ENCODE measurements around the gene RAI14. TPM values are rescaled to one million over a fixed set of nuclear protein-coding genes. Genes with fewer than 3 reads are reported as not detected.

RAI14 gene
- total RNA-seq, 2 experiments from 2014 or later: 0.08 to 0.50 TPM

- no peaks in the 10 kb centered on the region for H3K36me3 Mint-ChIP-seq (ENCODE audit: low read depth)
Observed at GRCh38 chr5:34672196-34672595, 16.1 kb downstream of the RAI14 start.

GRCh38 chr5:34673463-34674125, 17.5 kb downstream of the RAI14 start:
- H3K27ac Mint-ChIP-seq: no peak overlapping the region
- H3K4me3 Mint-ChIP-seq: no peak overlapping the region
- ChIA-PET CTCF (no interaction called here), POLR2A (no interaction called here)
- no peaks in the 10 kb centered on the region for H3K4me1 Mint-ChIP-seq
- no peak for DNase-seq
- H3K36me3 Mint-ChIP-seq (ENCODE audit: low read depth): no peaks in the 10 kb centered on the region
- H3K9me3 Mint-ChIP-seq: no peaks in the 10 kb centered on the region
- peaks cover 3% of the 10 kb centered on the region for H3K27me3 Mint-ChIP-seq

More at GRCh38 chr5:34672196-34672595, 16.1 kb downstream of the RAI14 start:
- H3K4me1 Mint-ChIP-seq: no peaks in the 10 kb centered on the region
- DNase-seq: no peak
- H3K27me3 Mint-ChIP-seq: peaks cover 3% of the 10 kb centered on the region
- POLR2A ChIA-PET: no interaction called here
- H3K4me3 Mint-ChIP-seq: no peak overlapping the region
- no peaks in the 10 kb centered on the region for H3K9me3 Mint-ChIP-seq
- no peak overlapping the region for H3K27ac Mint-ChIP-seq
- CTCF ChIA-PET: no interaction called here

- CTCF ChIA-PET: interaction anchor here (0.6 kb wide), 1 partner anchor 121 kb away, joined by 3 read pairs; no protein-coding TSS in a partner anchor
- Mint-ChIP-seq H3K4me3 (no peak overlapping the region), H3K4me1 (no peaks in the 10 kb centered on the region), H3K27ac (no peak overlapping the region), H3K9me3 (no peaks in the 10 kb centered on the region), H3K36me3 (ENCODE audit: low read depth) (no peaks in the 10 kb centered on the region), H3K27me3 (peaks cover 3% of the 10 kb centered on the region)
- DNase-seq: no peak
- POLR2A ChIA-PET: no interaction called here
Observed at GRCh38 chr5:34674187-34674586, 18.1 kb downstream of the RAI14 start.

GRCh38 chr5:34675857-34676256, 19.7 kb downstream of the RAI14 start:
- H3K4me1 Mint-ChIP-seq: no peaks in the 10 kb centered on the region
- H3K27ac Mint-ChIP-seq: no peak overlapping the region
- ChIA-PET CTCF (no interaction called here), POLR2A (no interaction called here)
- H3K9me3 Mint-ChIP-seq: no peaks in the 10 kb centered on the region
- H3K4me3 Mint-ChIP-seq: no peak overlapping the region
- no peaks in the 10 kb centered on the region for H3K27me3 Mint-ChIP-seq
- no peaks in the 10 kb centered on the region for H3K36me3 Mint-ChIP-seq (ENCODE audit: low read depth)
- no peak for DNase-seq

GRCh38 chr5:34676416-34676815, 20.3 kb downstream of the RAI14 start:
- H3K27ac Mint-ChIP-seq: no peak overlapping the region
- no peak for DNase-seq
- H3K36me3 Mint-ChIP-seq (ENCODE audit: low read depth): no peaks in the 10 kb centered on the region
- H3K9me3 Mint-ChIP-seq: no peaks in the 10 kb centered on the region
- H3K4me3 Mint-ChIP-seq: no peak overlapping the region
- ChIA-PET CTCF (no interaction called here), POLR2A (no interaction called here)
- no peaks in the 10 kb centered on the region for H3K27me3 Mint-ChIP-seq
- H3K4me1 Mint-ChIP-seq: no peaks in the 10 kb centered on the region

GRCh38 chr5:34677428-34677827, 21.3 kb downstream of the RAI14 start:
- Mint-ChIP-seq H3K27ac (no peak overlapping the region), H3K27me3 (no peaks in the 10 kb centered on the region), H3K9me3 (no peaks in the 10 kb centered on the region), H3K4me3 (no peak overlapping the region), H3K4me1 (no peaks in the 10 kb centered on the region), H3K36me3 (ENCODE audit: low read depth) (no peaks in the 10 kb centered on the region)
- ChIA-PET CTCF (no interaction called here), POLR2A (no interaction called here)
- no peak for DNase-seq

GRCh38 chr5:34680896-34681295, 24.8 kb downstream of the RAI14 start:
- H3K36me3 Mint-ChIP-seq (ENCODE audit: low read depth): no peaks in the 10 kb centered on the region
- no peak overlapping the region for H3K4me3 Mint-ChIP-seq
- no peak overlapping the region for H3K27ac Mint-ChIP-seq
- no peaks in the 10 kb centered on the region for H3K27me3 Mint-ChIP-seq
- H3K9me3 Mint-ChIP-seq: no peaks in the 10 kb centered on the region
- POLR2A ChIA-PET: no interaction called here
- CTCF ChIA-PET: no interaction called here
- no peak for DNase-seq
- no peaks in the 10 kb centered on the region for H3K4me1 Mint-ChIP-seq

GRCh38 chr5:34682926-34683623, 26.9 kb downstream of the RAI14 start:
- Mint-ChIP-seq H3K27me3 (no peaks in the 10 kb centered on the region), H3K4me3 (no peak overlapping the region), H3K36me3 (ENCODE audit: low read depth) (no peaks in the 10 kb centered on the region), H3K9me3 (no peaks in the 10 kb centered on the region), H3K4me1 (no peaks in the 10 kb centered on the region), H3K27ac (no peak overlapping the region)
- ChIA-PET POLR2A (no interaction called here), CTCF (no interaction called here)
- DNase-seq: no peak

- Mint-ChIP-seq H3K4me3 (no peak overlapping the region), H3K9me3 (no peaks in the 10 kb centered on the region), H3K27me3 (no peaks in the 10 kb centered on the region), H3K36me3 (ENCODE audit: low read depth) (no peaks in the 10 kb centered on the region), H3K4me1 (no peaks in the 10 kb centered on the region), H3K27ac (no peak overlapping the region)
- DNase-seq: no peak
- CTCF ChIA-PET: no interaction called here
- POLR2A ChIA-PET: no interaction called here
Observed at GRCh38 chr5:34684281-34684979, 28.3 kb downstream of the RAI14 start.

- no peaks in the 10 kb centered on the region for H3K9me3 Mint-ChIP-seq
- no peak overlapping the region for H3K4me3 Mint-ChIP-seq
- DNase-seq: no peak
- H3K4me1 Mint-ChIP-seq: no peaks in the 10 kb centered on the region
- no peak overlapping the region for H3K27ac Mint-ChIP-seq
- ChIA-PET POLR2A (no interaction called here), CTCF (no interaction called here)
- no peaks in the 10 kb centered on the region for H3K27me3 Mint-ChIP-seq
- H3K36me3 Mint-ChIP-seq (ENCODE audit: low read depth): no peaks in the 10 kb centered on the region
Observed at GRCh38 chr5:34684980-34685352, 28.8 kb downstream of the RAI14 start.

- POLR2A ChIA-PET: no interaction called here
- no peaks in the 10 kb centered on the region for H3K27me3 Mint-ChIP-seq
- CTCF ChIA-PET: no interaction called here
- H3K4me1 Mint-ChIP-seq: no peaks in the 10 kb centered on the region
- H3K9me3 Mint-ChIP-seq: no peaks in the 10 kb centered on the region
- H3K4me3 Mint-ChIP-seq: no peak overlapping the region
- no peaks in the 10 kb centered on the region for H3K36me3 Mint-ChIP-seq (ENCODE audit: low read depth)
- no peak for DNase-seq
- H3K27ac Mint-ChIP-seq: no peak overlapping the region
Observed at GRCh38 chr5:34685485-34686165, 29.5 kb downstream of the RAI14 start.

GRCh38 chr5:34686762-34687268, 30.7 kb downstream of the RAI14 start:
- no peaks in the 10 kb centered on the region for H3K27me3 Mint-ChIP-seq
- no peak for DNase-seq
- CTCF ChIA-PET: interaction anchor here (1.0 kb wide), 1 partner anchor 70 kb away, joined by 3 read pairs; no protein-coding TSS in a partner anchor
- H3K9me3 Mint-ChIP-seq: no peaks in the 10 kb centered on the region
- H3K36me3 Mint-ChIP-seq (ENCODE audit: low read depth): no peaks in the 10 kb centered on the region
- H3K27ac Mint-ChIP-seq: no peak overlapping the region
- H3K4me3 Mint-ChIP-seq: no peak overlapping the region
- POLR2A ChIA-PET: no interaction called here
- H3K4me1 Mint-ChIP-seq: no peaks in the 10 kb centered on the region

All from activated CD4-positive, alpha-beta T cell treated with anti-CD3 and anti-CD28 coated beads, Interleukin-2, amount 10 ng/mL, durations not matched to agents 7 days and 5 days (primary cell).